Tibial artery (tissue), 4 donors: ENCODE data around the gene ACTRT3.

Source experiments
- DNase-seq, 2 donors: peaks; one replicate each; pipeline ENCODE4 v3.0.0-alpha.2; 2019
- H3K27ac ChIP-seq, 2 donors: fragments of 200-600 bp; sonication (generic) in 1 of 2; 1 replicate in 1 of 2; 2 replicates in 1 of 2; pipeline ENCODE4 v1.5.1; 2018 to 2019; ENCODE audit warnings: mild to moderate bottlenecking in 1 of 2
- H3K27me3 ChIP-seq, 2 donors: fragments of 200-600 bp; sonication (generic) in 1 of 2; one replicate each; pipeline versions ENCODE4 v1.5.1 to v1.6.0; 2016 to 2019
- H3K36me3 ChIP-seq, 3 donors: fragments of 200-600 bp; sonication (generic) in 2 of 3; one replicate each; pipeline ENCODE4 v1.5.1; 2016 to 2019; ENCODE audit warnings: mild to moderate bottlenecking in 2 of 3
- H3K4me1 ChIP-seq, 4 donors: fragments of 200-600 bp; sonication (generic) in 2 of 4; 1 replicate in 3 of 4; 2 replicates in 1 of 4; pipeline ENCODE4 v1.5.1; 2016 to 2019
- H3K4me3 ChIP-seq, 2 donors: fragments of 200-600 bp; sonication (generic) in 1 of 2; 1 replicate in 1 of 2; 2 replicates in 1 of 2; pipeline ENCODE4 v1.5.1; 2018 to 2019; ENCODE audit warnings: mild to moderate bottlenecking in 2 of 2
- H3K9me3 ChIP-seq, 3 donors: fragments of 200-600 bp; sonication (generic) in 1 of 3; one replicate each; pipeline ENCODE4 v1.5.1; 2016 to 2019
- intact Hi-C: fragments of 100-400 bp; cut with DNase I; formaldehyde crosslinking; loops from one replicate; pipeline ENCODE4 v1.15.0; 2023; ENCODE audit warnings: low total_unique reads
- TF ChIP-seq, protein P1 (sequence below), 2 experiments: fragments of 200-600 bp in 1 of 2; fragments of 450-650 bp in 1 of 2; IDR thresholded peaks; one replicate each; pipeline ENCODE4 v1.5.1; 2017 to 2019; ENCODE audit warnings: antibody characterized with exemption in 2 of 2, mild to moderate bottlenecking in 1 of 2, moderate library complexity in 1 of 2

Gene ACTRT3

DNA sequence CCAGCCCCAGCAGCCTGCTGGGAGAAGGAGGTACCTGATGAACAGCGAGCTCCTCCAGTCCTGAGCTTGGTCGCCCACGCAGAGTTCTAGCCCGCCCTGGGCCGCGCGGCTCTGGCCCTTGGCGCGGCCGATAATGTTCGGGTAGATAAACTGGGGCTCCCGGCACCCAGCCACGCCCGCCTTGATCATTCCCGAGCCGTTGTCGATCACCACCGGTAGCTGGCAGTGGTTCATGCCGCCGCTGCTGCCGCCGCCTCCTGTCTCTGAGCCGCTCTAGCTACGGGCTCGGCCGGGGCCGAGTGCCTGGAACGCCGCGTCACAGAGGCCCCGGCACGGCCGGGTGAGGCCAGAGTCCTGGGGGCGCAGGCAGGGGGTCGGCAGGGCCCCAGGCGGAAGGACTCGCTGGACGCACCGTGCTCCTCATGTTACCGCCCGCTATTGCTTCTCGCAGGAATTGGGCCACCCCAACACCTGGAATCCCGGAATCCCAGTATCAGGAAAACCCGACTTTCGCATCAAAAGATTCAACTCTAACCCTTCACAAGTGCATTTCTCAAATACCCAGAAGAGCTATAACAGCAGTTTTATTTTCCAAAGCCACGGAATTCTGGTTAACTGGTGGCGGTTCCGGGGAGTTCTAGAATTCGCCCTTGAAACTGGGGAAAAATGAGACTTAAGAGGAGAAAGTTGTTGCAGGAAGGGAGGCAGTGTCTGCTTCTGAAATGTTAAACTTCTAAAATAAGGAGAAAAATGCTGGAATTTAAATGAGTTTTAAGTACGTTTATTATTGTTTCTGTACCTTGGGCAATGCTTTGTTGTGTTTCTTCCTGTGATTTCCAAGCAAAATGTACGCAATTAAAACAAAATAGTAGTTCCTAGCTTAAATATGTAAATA is at the start of gene ACTRT3:
Gene ACTRT3 (minus strand): TSS at position 275 of the 895 bp plus-strand sequence. CDS start 41 bp downstream, at position 234.
- peaks cover 0 to 13% (median 7%) of the 10 kb centered on the region in 4 donors for H3K4me1 ChIP-seq
- H3K27ac ChIP-seq: peak within 1 kb of the TSS; percentile 89 to 96
- no peaks in the 10 kb centered on the region for H3K9me3 ChIP-seq
- peak within 1 kb of the TSS; percentile 71 to 85 for H3K4me3 ChIP-seq
- intact Hi-C loops: loop anchor here (10.0 kb wide), 2 partner anchors 415 to 585 kb away; partner anchors contain the start of genes PHC3 and SKIL
- H3K27me3 ChIP-seq: no peaks in the 10 kb centered on the region
- peak; percentile 51 to 80 for DNase-seq
- H3K36me3 ChIP-seq: peaks cover 0 to 3% (median 0%) of the 10 kb centered on the region in 3 donors
- TF ChIP-seq, protein P1, sequence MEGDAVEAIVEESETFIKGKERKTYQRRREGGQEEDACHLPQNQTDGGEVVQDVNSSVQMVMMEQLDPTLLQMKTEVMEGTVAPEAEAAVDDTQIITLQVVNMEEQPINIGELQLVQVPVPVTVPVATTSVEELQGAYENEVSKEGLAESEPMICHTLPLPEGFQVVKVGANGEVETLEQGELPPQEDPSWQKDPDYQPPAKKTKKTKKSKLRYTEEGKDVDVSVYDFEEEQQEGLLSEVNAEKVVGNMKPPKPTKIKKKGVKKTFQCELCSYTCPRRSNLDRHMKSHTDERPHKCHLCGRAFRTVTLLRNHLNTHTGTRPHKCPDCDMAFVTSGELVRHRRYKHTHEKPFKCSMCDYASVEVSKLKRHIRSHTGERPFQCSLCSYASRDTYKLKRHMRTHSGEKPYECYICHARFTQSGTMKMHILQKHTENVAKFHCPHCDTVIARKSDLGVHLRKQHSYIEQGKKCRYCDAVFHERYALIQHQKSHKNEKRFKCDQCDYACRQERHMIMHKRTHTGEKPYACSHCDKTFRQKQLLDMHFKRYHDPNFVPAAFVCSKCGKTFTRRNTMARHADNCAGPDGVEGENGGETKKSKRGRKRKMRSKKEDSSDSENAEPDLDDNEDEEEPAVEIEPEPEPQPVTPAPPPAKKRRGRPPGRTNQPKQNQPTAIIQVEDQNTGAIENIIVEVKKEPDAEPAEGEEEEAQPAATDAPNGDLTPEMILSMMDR (IDR thresholded peaks at IDR 0.05): no peak

DNA sequence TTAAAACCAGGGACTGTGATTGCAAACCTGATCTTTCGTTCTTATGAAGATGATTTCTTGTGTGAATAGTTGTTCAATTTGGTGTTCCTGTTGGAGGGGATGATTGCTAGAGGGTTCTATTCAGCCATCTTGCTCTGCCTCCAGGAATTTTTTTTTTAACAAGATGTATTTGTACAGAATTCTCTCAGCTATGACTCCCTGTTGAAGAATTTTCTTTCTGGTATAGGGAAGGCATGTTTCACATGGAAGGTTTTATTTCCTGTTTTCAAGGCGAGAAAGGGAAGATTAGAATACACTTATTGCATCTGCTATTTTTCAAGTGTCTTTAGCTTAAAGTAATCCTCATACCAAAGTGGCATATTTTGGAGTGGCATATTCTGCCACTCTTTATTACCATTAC is 49.0 kb upstream of the ACTRT3 start:
- TF ChIP-seq, protein P1 (IDR thresholded peaks at IDR 0.05): no peak
- Histone ChIP-seq H3K27me3 (no peaks in the 10 kb centered on the region), H3K36me3 (no peaks in the 10 kb centered on the region), H3K27ac (no peak overlapping the region), H3K4me3 (no peak overlapping the region), H3K9me3 (peaks cover 0 to 7% (median 0%) of the 10 kb centered on the region in 3 donors), H3K4me1 (peaks cover 0 to 6% (median 3%) of the 10 kb centered on the region in 4 donors)
- intact Hi-C loops: no loop called here
- DNase-seq: no peak

DNA sequence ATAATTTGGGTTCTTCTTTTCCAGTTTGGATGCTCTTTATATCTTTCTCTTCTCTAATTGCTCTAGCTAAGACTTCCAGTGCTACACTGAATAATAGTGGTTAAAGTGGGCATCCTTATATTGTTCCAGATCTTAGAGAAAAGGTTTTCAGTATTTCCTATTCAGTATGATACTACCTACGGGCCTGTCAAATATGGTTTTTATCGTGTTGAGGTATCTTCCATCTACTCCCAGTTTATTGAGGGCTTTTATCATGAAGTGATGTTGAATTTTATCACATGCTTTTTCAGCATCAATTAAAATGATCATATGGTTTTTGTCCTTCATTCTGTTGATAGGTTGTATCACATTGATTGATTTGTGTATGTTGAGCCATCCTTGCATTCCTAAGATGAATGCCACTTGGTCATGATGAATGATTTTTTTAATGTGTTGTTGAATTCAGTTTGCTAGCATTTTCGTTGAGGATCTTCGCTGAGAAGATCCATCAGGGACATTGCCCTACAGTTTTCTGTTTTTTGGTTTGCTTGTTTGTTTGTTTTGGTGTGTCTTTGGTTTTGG is 46.3 kb upstream of the ACTRT3 start:
- Histone ChIP-seq H3K27ac (no peak overlapping the region), H3K9me3 (peaks cover 0 to 7% (median 0%) of the 10 kb centered on the region in 3 donors), H3K36me3 (no peaks in the 10 kb centered on the region), H3K27me3 (no peaks in the 10 kb centered on the region), H3K4me1 (peaks cover 0 to 30% (median 10%) of the 10 kb centered on the region in 4 donors), H3K4me3 (no peak overlapping the region)
- intact Hi-C loops: no loop called here
- no peak for DNase-seq
- TF ChIP-seq, protein P1 (IDR thresholded peaks at IDR 0.05): no peak

DNA sequence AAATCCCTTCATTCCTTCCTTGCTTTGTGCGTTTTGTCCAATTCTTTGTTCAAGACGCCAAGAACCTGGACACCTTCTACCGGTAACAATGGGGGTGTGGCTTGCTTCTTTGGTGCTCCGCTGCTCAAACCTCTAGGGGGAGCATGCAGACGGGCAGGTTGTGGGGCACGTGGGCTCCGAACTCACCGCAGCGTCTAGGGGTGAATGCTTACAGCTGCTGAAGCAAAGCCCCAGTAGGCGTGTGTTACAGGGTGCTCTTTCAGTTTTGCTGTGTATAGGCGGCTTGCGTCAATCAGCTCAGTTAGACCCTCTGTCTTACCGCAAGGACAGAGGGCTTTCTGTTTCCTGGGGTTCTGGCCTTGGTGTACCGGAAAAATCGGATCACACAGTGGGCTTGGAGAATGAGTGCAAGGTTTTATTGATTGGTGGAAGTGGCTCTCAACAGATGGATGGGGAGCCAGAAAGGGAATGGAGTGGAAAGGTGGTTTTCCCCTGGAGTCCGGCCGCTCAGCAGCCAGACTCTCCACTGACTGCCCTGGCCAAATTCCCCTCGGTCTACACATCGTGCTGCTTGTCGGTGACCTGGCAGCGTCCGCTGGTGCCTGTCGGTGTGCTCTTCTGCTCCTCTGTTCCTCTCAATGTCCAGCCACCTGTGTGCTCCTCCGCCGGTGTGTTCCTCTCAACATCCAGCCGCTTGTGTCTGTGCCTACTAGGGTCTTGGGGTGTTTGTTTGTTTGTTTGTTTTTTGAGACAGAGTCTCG is 44.6 kb upstream of the ACTRT3 start:
- Histone ChIP-seq H3K27me3 (no peaks in the 10 kb centered on the region), H3K4me3 (peak overlapping the region; percentile 64 to 72), H3K36me3 (no peaks in the 10 kb centered on the region), H3K4me1 (peaks cover 0 to 30% (median 10%) of the 10 kb centered on the region in 4 donors), H3K9me3 (peaks cover 0 to 7% (median 0%) of the 10 kb centered on the region in 3 donors), H3K27ac (no peak overlapping the region)
- TF ChIP-seq, protein P1 (IDR thresholded peaks at IDR 0.05): no peak
- DNase-seq: no peak
- intact Hi-C loops: no loop called here

DNA sequence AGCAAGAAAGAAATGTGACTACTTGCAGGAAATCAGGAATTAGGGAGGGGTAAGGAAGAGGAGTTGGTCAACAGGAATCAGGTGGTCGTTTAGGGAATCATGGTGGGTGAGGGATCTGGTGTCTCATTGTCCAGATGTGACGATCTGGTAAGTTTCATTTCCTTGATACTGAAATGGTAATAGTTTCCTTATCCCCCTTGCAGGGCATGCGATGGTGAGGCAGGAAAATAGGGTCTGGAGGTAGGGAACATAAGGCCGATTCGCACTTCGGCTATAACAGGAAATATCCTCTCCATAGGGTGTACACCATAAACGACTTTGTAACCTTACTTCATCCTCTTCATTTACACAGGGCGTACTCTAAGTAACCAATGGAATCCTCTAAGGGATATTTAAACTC is 43.9 kb upstream of the ACTRT3 start:
- TF ChIP-seq, protein P1 (IDR thresholded peaks at IDR 0.05): no peak
- H3K4me3 ChIP-seq: peak overlapping the region; percentile 64 to 72
- H3K4me1 ChIP-seq: peaks cover 0 to 30% (median 10%) of the 10 kb centered on the region in 4 donors
- H3K36me3 ChIP-seq: no peaks in the 10 kb centered on the region
- H3K27ac ChIP-seq: no peak overlapping the region
- H3K27me3 ChIP-seq: no peaks in the 10 kb centered on the region
- DNase-seq: no peak
- intact Hi-C loops: no loop called here
- H3K9me3 ChIP-seq: peaks cover 0 to 7% (median 0%) of the 10 kb centered on the region in 3 donors
